HEK293 (cell line): ENCODE measurements around the gene NR2F1-AS1.
A peak's percentile ranks its signal among the peaks of the same experiment; 100 is the strongest.

Source experiments
- CTCF ChIP-seq: fragments of 450-650 bp; formaldehyde crosslinking; IDR thresholded peaks from 2 replicates; pipeline ENCODE4 v1.5.1; 2016; ENCODE audit warnings: missing biosample characterization, missing genetic modification characterization
- SETDB1 ChIP-seq: IDR thresholded peaks from one replicate; pipeline ENCODE4 v1.6.1; 2017; ENCODE audit warnings: mild to moderate bottlenecking, low read length, moderate library complexity, mixed read lengths; ENCODE audit not compliant: insufficient read length
- ZNF214 ChIP-seq: fragments of 450-650 bp; formaldehyde crosslinking; IDR thresholded peaks from 2 replicates; pipeline ENCODE4 v1.5.1; 2017; ENCODE audit warnings: missing biosample characterization, mild to moderate bottlenecking, missing genetic modification characterization, borderline replicate concordance
- ZNF76 ChIP-seq: fragments of 450-650 bp; formaldehyde crosslinking; IDR thresholded peaks from 2 replicates; pipeline ENCODE4; 2016; ENCODE audit warnings: low read depth, missing biosample characterization, missing genetic modification characterization, borderline replicate concordance

- TF ChIP-seq SETDB1 (no peak), ZNF76 (peak; percentile 45; the same call in 1 of the 2 replicates), CTCF (peak; percentile 77), ZNF214 (tag by site-specific recombination) (no peak)
Observed at GRCh38 chr5:93620487-93621326, 39.7 kb upstream of the NR2F1-AS1 start.
